IMR-90 (cell line): Measurements from ENCODE around the gene MAGI1. TPM values are rescaled to one million over a fixed set of nuclear protein-coding genes. Genes with fewer than 3 reads are reported as not detected.

Experiments
- ATAC-seq: fragments of 200-7000 bp; cut with Tn5 transposase; 2 replicates; pipeline ENCODE4 v1.9.1; 2020; ENCODE audit warnings: low read depth, mild to moderate bottlenecking, moderate library complexity
- BruUV-seq: library from RNA; stranded (reverse); fragments of 400-500 nt; replicated peaks from 2 replicates; lab custom pipeline; 2021; lab: Mats Ljungman, UMichigan
- CTCF ChIA-PET: fragments of 300-600 bp; formaldehyde crosslinking; extraction: SDS; loops from one replicate; lab custom pipeline; 2021; ENCODE audit warnings: antibody characterized with exemption; lab: Yijun Ruan, JAX
- POLR2A ChIA-PET: fragments of 300-600 bp; sonication (Branson Sonifier 250); formaldehyde crosslinking; loops from one replicate; lab custom pipeline; 2022; ENCODE audit warnings: antibody characterized with exemption; ENCODE audit not compliant: unreplicated experiment; lab: Charles Lee
- DNase-seq: peaks from one replicate; pipeline ENCODE4 v3.0.0; 2013
- H2AFZ ChIP-seq: replicated peaks from 2 replicates; pipeline ENCODE3; 2013; ENCODE audit warnings: low read length, mild to moderate bottlenecking; ENCODE audit not compliant: poor library complexity
- H2AK5ac ChIP-seq: 2 replicates; pipeline ENCODE4 v1.6.1; 2013; ENCODE audit warnings: low read depth, low read length, inconsistent platforms
- H2AK9ac ChIP-seq: replicated peaks from 2 replicates; pipeline ENCODE3; 2013; ENCODE audit warnings: mild to moderate bottlenecking, low read depth, low read length, moderate library complexity; ENCODE audit not compliant: poor library complexity
- H2BK120ac ChIP-seq: 2 replicates; pipeline ENCODE4 v1.6.1; 2013; ENCODE audit warnings: low read depth, low read length, inconsistent platforms
- H2BK15ac ChIP-seq: 3 replicates; pipeline ENCODE4 v1.6.1; 2013; ENCODE audit warnings: low read depth, low read length, inconsistent platforms
- H2BK20ac ChIP-seq: 2 replicates; pipeline ENCODE4 v1.6.1; 2013; ENCODE audit warnings: low read depth, mild to moderate bottlenecking, inconsistent platforms, low read length, moderate library complexity
- H2BK5ac ChIP-seq: 2 replicates; pipeline ENCODE4 v1.6.1; 2013; ENCODE audit warnings: mild to moderate bottlenecking, low read depth, low read length, inconsistent platforms; ENCODE audit not compliant: poor library complexity, severe bottlenecking
- H3K14ac ChIP-seq: replicated peaks from 2 replicates; pipeline ENCODE4 v1.6.1; 2013; ENCODE audit warnings: low read depth, low read length, inconsistent platforms
- H3K18ac ChIP-seq: 2 replicates; pipeline ENCODE4 v1.6.1; 2013; ENCODE audit warnings: low read depth, low read length, control low read depth
- H3K23ac ChIP-seq: 2 replicates; pipeline ENCODE4 v1.6.1; 2013; ENCODE audit warnings: low read depth, low read length, inconsistent platforms
- H3K27ac ChIP-seq: 2 replicates; pipeline ENCODE4 v1.5.1; 2013; ENCODE audit warnings: mild to moderate bottlenecking, control low read depth, low read length; ENCODE audit not compliant: insufficient read depth
- H3K27me3 ChIP-seq: 2 replicates; pipeline ENCODE4 v1.6.1; 2013; ENCODE audit warnings: low read length; ENCODE audit not compliant: control insufficient read depth, insufficient read depth
- H3K36me3 ChIP-seq: 2 replicates; pipeline ENCODE4 v1.6.1; 2013; ENCODE audit warnings: low read length, mixed read lengths; ENCODE audit not compliant: control insufficient read depth, insufficient read depth
- H3K4ac ChIP-seq: 2 replicates; pipeline ENCODE4 v1.6.1; 2013; ENCODE audit warnings: low read depth, low read length, inconsistent platforms
- H3K4me1 ChIP-seq: 2 replicates; pipeline ENCODE4 v1.6.1; 2013; ENCODE audit warnings: low read length, mixed read lengths; ENCODE audit not compliant: control insufficient read depth, insufficient read depth
- H3K4me2 ChIP-seq: 2 replicates; pipeline ENCODE4 v1.6.1; 2013; ENCODE audit warnings: low read depth, mild to moderate bottlenecking, control low read depth, low read length, moderate library complexity
- H3K4me3 ChIP-seq: 2 replicates; pipeline ENCODE4 v1.5.1; 2013; ENCODE audit warnings: low read depth, mild to moderate bottlenecking, control low read depth, low read length, moderate library complexity; ENCODE audit not compliant: insufficient read depth
- H3K56ac ChIP-seq: 2 replicates; pipeline ENCODE4 v1.6.1; 2013; ENCODE audit warnings: low read length, inconsistent platforms; ENCODE audit not compliant: insufficient read depth; ENCODE audit errors: extremely low read depth
- H3K79me1 ChIP-seq, 2 experiments: 2 replicates each; pipeline ENCODE4 v1.6.1; 2013; ENCODE audit warnings: low read length in 2 of 2, inconsistent platforms in 1 of 2, low read depth in 1 of 2
- H3K9ac ChIP-seq: 2 replicates; pipeline ENCODE4 v1.6.1; 2013; ENCODE audit warnings: low read depth, low read length, control low read depth
- H3K9me1 ChIP-seq: 2 replicates; pipeline ENCODE4 v1.6.1; 2013; ENCODE audit warnings: low read length, inconsistent platforms; ENCODE audit not compliant: insufficient read depth
- H3K9me3 ChIP-seq: 2 replicates; pipeline ENCODE4 v1.6.1; 2013; ENCODE audit warnings: low read length; ENCODE audit not compliant: control insufficient read depth, insufficient read depth
- H4K20me1 ChIP-seq: 2 replicates; pipeline ENCODE4 v1.6.1; 2013; ENCODE audit warnings: low read length, inconsistent platforms; ENCODE audit not compliant: insufficient read depth
- H4K5ac ChIP-seq: 2 replicates; pipeline ENCODE4 v1.6.1; 2013; ENCODE audit warnings: mild to moderate bottlenecking, low read depth, low read length, control low read depth
- H4K8ac ChIP-seq, 2 experiments: 2 replicates each; pipeline ENCODE4 v1.6.1; 2013; ENCODE audit warnings: low read depth in 2 of 2, low read length in 2 of 2, control low read depth in 1 of 2, inconsistent platforms in 1 of 2
- H4K91ac ChIP-seq: 2 replicates; pipeline ENCODE4 v1.6.1; 2013; ENCODE audit warnings: low read depth, low read length, inconsistent platforms; ENCODE audit not compliant: insufficient read depth
- MAFK ChIP-seq: IDR thresholded peaks from 2 replicates; pipeline ENCODE4 v1.6.1; 2012; ENCODE audit warnings: low read depth, low read length, improper control_type of control experiment
- RAD21 ChIP-seq: IDR thresholded peaks from 2 replicates; pipeline ENCODE4 v1.6.1; 2012; ENCODE audit warnings: low read length, improper control_type of control experiment
- WGBS, 2 experiments: methylation state at CpG; one replicate each; pipeline versions ENCODE4 v1.1.5 to v1.1.7; 2013; ENCODE audit warnings: missing lambda C conversion rate in 2 of 2; ENCODE audit not compliant: insufficient read length in 1 of 2; ENCODE audit errors: extremely low coverage in 2 of 2; 5-methylcytosine and 5-hydroxymethylcytosine counted together
- dilution Hi-C: fragments of 300-500 bp; cut with HindIII; formaldehyde crosslinking; loops from one replicate; pipeline ENCODE4 v1.14.3; 2018; ENCODE audit warnings: low sequenced_read_pairs; ENCODE audit not compliant: unreplicated experiment
- in situ Hi-C: fragments of 300-500 bp; cut with MboI; formaldehyde crosslinking; loops from 3 replicates; pipeline ENCODE4 v1.14.3; 2019; ENCODE audit warnings: low sequenced_read_pairs, inconsistent platforms, mixed read lengths
- intact Hi-C: fragments of 100-400 bp; cut with micrococcal nuclease; formaldehyde crosslinking; loops from 2 replicates; pipeline ENCODE4 v1.10.0; 2022
- polyA plus RNA-seq, 3 experiments: library from polyadenylated mRNA; depleted of rRNA; stranded (reverse); fragments of >200 nt; gene quantifications; 2 replicates each; pipeline ENCODE4 v1.2.3, GENCODE V29; 2012; ENCODE audit warnings: low replicate concordance in 1 of 3
- total RNA-seq: library from RNA; depleted of rRNA; stranded (reverse); fragments of >200 nt; gene quantifications from 2 replicates; pipeline ENCODE4 v1.2.3, GENCODE V29; 2012

The MAGI1 gene
- total and polyA plus RNA-seq, 2 of the 4 experiments (the other 2 are of a cell fraction) = 14.5 to 24.2 TPM

DNA sequence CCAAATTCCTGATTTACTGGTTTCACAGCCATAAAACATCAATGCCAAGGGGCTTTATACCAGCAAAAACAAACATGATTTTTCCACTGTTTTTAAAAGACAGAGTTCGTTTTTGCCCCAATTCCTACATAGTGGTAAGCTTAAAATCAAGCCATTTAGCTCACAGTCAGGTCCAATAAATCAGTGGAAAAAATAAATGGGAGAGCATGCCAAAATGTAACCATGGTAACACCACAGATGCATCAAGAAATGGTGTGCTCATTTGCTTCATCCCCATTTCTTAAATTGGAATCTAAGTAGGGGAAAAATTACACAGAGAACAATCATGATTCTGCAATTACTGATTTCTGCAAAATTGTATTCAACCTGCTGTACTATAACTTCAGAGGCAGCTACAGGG is 418.8 kb downstream of the MAGI1 start:
- Histone ChIP-seq H3K27ac (no peak overlapping the region), H3K14ac (no peak overlapping the region)
- ATAC-seq = no peak

More for the DNA sequence above, 418.8 kb downstream of the MAGI1 start:
- Histone ChIP-seq H3K27me3 (no peaks in the 10 kb centered on the region), H4K5ac (no peak overlapping the region), H3K4me1 (peaks cover 1% of the 10 kb centered on the region; the same call in 1 of the 2 replicates), H2BK120ac (no peak overlapping the region), H2BK5ac (no peak overlapping the region), H2BK15ac (no peak overlapping the region), H3K4me2 (peak overlapping the region; percentile 9; the same call in 1 of the 2 replicates), H2AK9ac (no peak overlapping the region), H3K4ac (no peak overlapping the region), H3K9ac (no peak overlapping the region), H3K4me3 (no peak overlapping the region), H3K18ac (no peak overlapping the region), H2AK5ac (no peak overlapping the region), H3K23ac (no peak overlapping the region), H3K9me3 (no peaks in the 10 kb centered on the region), H3K79me1 (peaks cover 0 to 19% of the 10 kb centered on the region in 2 experiments), H2BK20ac (no peak overlapping the region), H2AFZ (no peak overlapping the region), H4K20me1 (peaks cover 4% of the 10 kb centered on the region; the same call in 1 of the 2 replicates), H3K36me3 (no peaks in the 10 kb centered on the region), H4K8ac (no peak overlapping the region), H4K91ac (no peak overlapping the region), H3K56ac (no peak overlapping the region), H3K9me1 (peaks cover 7% of the 10 kb centered on the region)
- intact Hi-C loops (no loop called here), dilution Hi-C loops (no loop called here), in situ Hi-C loops (no loop called here)
- WGBS, 2 experiments = no CpG with 5 or more reads among the region's 1 CpG
- no TSS peak for BruUV-seq
- POLR2A ChIA-PET = no interaction called here
- DNase-seq = no peak
- TF ChIP-seq RAD21 (no peak), MAFK (no peak)
- CTCF ChIA-PET = interaction anchor here (0.6 kb wide), 1 partner anchor 140 kb away, joined by 5 read pairs; no protein-coding TSS in a partner anchor
